Measurements from ENCODE around the gene AKR1B15.

GRCh38 chr7:134510646-134511045, 38.3 kb upstream of the AKR1B15 start:
- no peak for TF ChIP-seq CTCF (IDR thresholded peaks at IDR 0.05)
- TF ChIP-seq POLR2A (IDR thresholded peaks at IDR 0.05): no peak
- TF ChIP-seq POLR2AphosphoS5 (IDR thresholded peaks at IDR 0.05): no peak
